HCT116 (cell line): ENCODE results near the gene SLC19A1. TPM values are rescaled to one million over a fixed set of nuclear protein-coding genes. Genes with fewer than 3 reads are reported as not detected.

Experiments used
- ATAC-seq: fragments of 200-7000 bp; cut with Tn5 transposase; 2 replicates; pipeline ENCODE4 v1.9.1; 2020; ENCODE audit warnings: mild to moderate bottlenecking, moderate library complexity
- BruUV-seq: library from RNA; stranded (reverse); fragments of 400-500 nt; replicated peaks from 2 replicates; lab custom pipeline; 2021; lab: Mats Ljungman, UMichigan
- CTCF ChIA-PET: fragments of 300-600 bp; sonication (Branson Sonifier 250); formaldehyde crosslinking; loops from one replicate; lab custom pipeline; 2021; ENCODE audit warnings: antibody characterized with exemption; lab: Charles Lee
- POLR2A ChIA-PET: fragments of 300-600, 350-600 bp; sonication (Branson Sonifier 250); formaldehyde crosslinking; loops from one replicate; lab custom pipeline; 2021; ENCODE audit warnings: antibody characterized with exemption; lab: Charles Lee
- RAD21 ChIA-PET, 2 experiments: fragments of 300-600 bp; sonication (Branson Sonifier 250); formaldehyde crosslinking; loops; one replicate each; lab custom pipeline; 2023; ENCODE audit warnings: low total read pairs in 2 of 2; ENCODE audit not compliant: uncharacterized antibody in 2 of 2, unreplicated experiment in 2 of 2, low non-redundant PET in 1 of 2; lab: Charles Lee
- DNase-seq: peaks from one replicate; pipeline ENCODE4 v3.0.0-alpha.2; 2010; ENCODE audit warnings: low read depth, low spot score
- H2AFZ ChIP-seq: fragments of 200-600 bp; shearing (Covaris generic), sonication (generic); 2 replicates; pipeline ENCODE4 v1.6.1; 2017; ENCODE audit warnings: low read depth, mixed run types, mixed read lengths, antibody characterized with exemption, low read length; ENCODE audit not compliant: poor library complexity, severe bottlenecking
- H3K27ac ChIP-seq: 2 replicates; pipeline ENCODE4 v1.5.1; 2012; ENCODE audit warnings: low read depth, low read length
- H3K27me3 ChIP-seq: fragments of 200-600 bp; sonication (generic); 2 replicates; pipeline ENCODE4 v1.6.1; 2016; ENCODE audit warnings: mixed run types, low read length, mixed read lengths; ENCODE audit not compliant: insufficient read depth
- H3K36me3 ChIP-seq, 2 experiments: fragments of 200-500 bp in 1 of 2; fragments of 200-600 bp in 1 of 2; sonication (Bioruptor generic) in 1 of 2; sonication (generic) in 1 of 2; 2 replicates each; pipeline versions ENCODE4 v1.5.1 to v1.6.1; 2014 to 2016; ENCODE audit warnings: low read length in 2 of 2, inconsistent platforms in 1 of 2, mixed read lengths in 1 of 2, mixed run types in 1 of 2; ENCODE audit not compliant: insufficient read depth in 2 of 2, control insufficient read depth in 1 of 2
- H3K4me1 ChIP-seq, 2 experiments: fragments of 200-600 bp in 1 of 2; sonication (generic) in 1 of 2; 2 replicates each; pipeline versions ENCODE4 v1.5.1 to v1.6.1; 2012 to 2017; ENCODE audit warnings: low read length in 2 of 2, inconsistent platforms in 1 of 2, mild to moderate bottlenecking in 1 of 2, mixed read lengths in 1 of 2, mixed run types in 1 of 2, moderate library complexity in 1 of 2; ENCODE audit not compliant: insufficient read depth in 2 of 2, control insufficient read depth in 1 of 2
- H3K4me2 ChIP-seq: fragments of 200-600 bp; sonication (generic); 2 replicates; pipeline ENCODE4 v1.6.1; 2017; ENCODE audit warnings: mixed run types, low read length, mixed read lengths
- H3K4me3 ChIP-seq, 2 experiments: fragments of 200-600 bp in 1 of 2; sonication (generic) in 1 of 2; replicated peaks in 1 of 2; 2 replicates each; pipeline ENCODE4 v1.5.1; 2011 to 2016; ENCODE audit warnings: low read length in 2 of 2, control low read depth in 1 of 2, low read depth in 1 of 2, mild to moderate bottlenecking in 1 of 2, mixed read lengths in 1 of 2, mixed run types in 1 of 2
- H3K79me2 ChIP-seq: fragments of 200-600 bp; sonication (generic); 2 replicates; pipeline ENCODE4 v1.6.1; 2017; ENCODE audit warnings: mild to moderate bottlenecking, mixed run types, low read length, moderate library complexity, mixed read lengths; ENCODE audit not compliant: insufficient read depth
- H3K9ac ChIP-seq: fragments of 200-600 bp; sonication (generic); 2 replicates; pipeline ENCODE4 v1.6.1; 2016; ENCODE audit warnings: low read length, mixed read lengths
- H3K9me2 ChIP-seq: fragments of 200-600 bp; sonication (generic), shearing (Covaris generic); 2 replicates; pipeline ENCODE4 v1.6.1; 2017; ENCODE audit warnings: mixed run types, mild to moderate bottlenecking, moderate library complexity; ENCODE audit not compliant: insufficient read depth
- H3K9me3 ChIP-seq, 2 experiments: fragments of 200-500 bp in 1 of 2; fragments of 200-600 bp in 1 of 2; sonication (Bioruptor generic) in 1 of 2; sonication (generic) in 1 of 2; 2 replicates each; pipeline ENCODE4 v1.6.1; 2014 to 2017; ENCODE audit warnings: low read length in 2 of 2, mixed read lengths in 2 of 2, inconsistent platforms in 1 of 2, low read depth in 1 of 2, mild to moderate bottlenecking in 1 of 2, mixed run types in 1 of 2, moderate library complexity in 1 of 2; ENCODE audit not compliant: control insufficient read depth in 1 of 2, insufficient read depth in 1 of 2
- H4K20me1 ChIP-seq: fragments of 200-600 bp; sonication (generic), shearing (Covaris generic); 2 replicates; pipeline ENCODE4 v1.6.1; 2017; ENCODE audit warnings: mixed run types, mild to moderate bottlenecking, moderate library complexity; ENCODE audit not compliant: insufficient read depth
- CBX3 ChIP-seq: IDR thresholded peaks from 2 replicates; pipeline ENCODE4 v1.6.1; 2012; ENCODE audit warnings: low read depth
- ELF1 ChIP-seq: IDR thresholded peaks from 2 replicates; pipeline ENCODE4 v1.6.1; 2012; ENCODE audit warnings: low read depth, borderline replicate concordance
- EZH2 ChIP-seq: fragments of 200-600 bp; sonication (generic); IDR thresholded peaks from 2 replicates; pipeline ENCODE4 v1.6.1; 2017; ENCODE audit warnings: antibody characterized with exemption, mixed run types
- POLR2AphosphoS5 ChIP-seq: IDR thresholded peaks from 2 replicates; pipeline ENCODE4 v1.6.1; 2011; ENCODE audit warnings: mild to moderate bottlenecking, low read depth, low read length, moderate library complexity
- RAD21 ChIP-seq: IDR thresholded peaks from 2 replicates; pipeline ENCODE4 v1.6.1; 2012; ENCODE audit warnings: low read depth, mild to moderate bottlenecking
- SRF ChIP-seq: IDR thresholded peaks from 2 replicates; pipeline ENCODE4 v1.6.1; 2012; ENCODE audit warnings: low read depth
- TCF7L2 ChIP-seq: IDR thresholded peaks from 2 replicates; pipeline ENCODE4 v1.7.0; 2011; ENCODE audit warnings: borderline replicate concordance, inconsistent platforms; ENCODE audit not compliant: insufficient read depth, insufficient read length; ENCODE audit errors: extremely low read depth
- ZFX ChIP-seq: fragments of 450-650 bp; IDR thresholded peaks from 2 replicates; pipeline ENCODE4 v1.6.1; 2017
- intact Hi-C: fragments of 100-400 bp; cut with micrococcal nuclease; formaldehyde crosslinking; loops from 2 replicates; pipeline ENCODE4 v1.10.0; 2022
- total RNA-seq: library from RNA; stranded (reverse); gene quantifications from one replicate; pipeline ENCODE4 v1.2.1, GENCODE V29; 2021; ENCODE audit not compliant: unreplicated experiment
- TF ChIP-seq, protein P1 (sequence below), 3 experiments: fragments of 200-600 bp in 1 of 3; sonication (generic) in 1 of 3; IDR thresholded peaks in 2 of 3; conservative IDR thresholded peaks in 1 of 3; 2 replicates each; pipeline ENCODE4 v1.5.1; 2012 to 2017; ENCODE audit warnings: low read depth in 2 of 3, low read length in 2 of 3, antibody characterized with exemption in 1 of 3, borderline replicate concordance in 1 of 3, control low read depth in 1 of 3, mild to moderate bottlenecking in 1 of 3, mixed read lengths in 1 of 3, mixed run types in 1 of 3, moderate library complexity in 1 of 3; ENCODE audit not compliant: insufficient read depth in 1 of 3
- TF ChIP-seq, protein P2 (sequence below): IDR thresholded peaks from 2 replicates; pipeline ENCODE4 v1.6.1; 2012
- TF ChIP-seq, protein P3 (sequence below): IDR thresholded peaks from 2 replicates; pipeline ENCODE4 v1.6.1; 2012

SLC19A1 gene
- total RNA-seq, 1 experiment from 2014 or later, result 50.2 TPM

DNA sequence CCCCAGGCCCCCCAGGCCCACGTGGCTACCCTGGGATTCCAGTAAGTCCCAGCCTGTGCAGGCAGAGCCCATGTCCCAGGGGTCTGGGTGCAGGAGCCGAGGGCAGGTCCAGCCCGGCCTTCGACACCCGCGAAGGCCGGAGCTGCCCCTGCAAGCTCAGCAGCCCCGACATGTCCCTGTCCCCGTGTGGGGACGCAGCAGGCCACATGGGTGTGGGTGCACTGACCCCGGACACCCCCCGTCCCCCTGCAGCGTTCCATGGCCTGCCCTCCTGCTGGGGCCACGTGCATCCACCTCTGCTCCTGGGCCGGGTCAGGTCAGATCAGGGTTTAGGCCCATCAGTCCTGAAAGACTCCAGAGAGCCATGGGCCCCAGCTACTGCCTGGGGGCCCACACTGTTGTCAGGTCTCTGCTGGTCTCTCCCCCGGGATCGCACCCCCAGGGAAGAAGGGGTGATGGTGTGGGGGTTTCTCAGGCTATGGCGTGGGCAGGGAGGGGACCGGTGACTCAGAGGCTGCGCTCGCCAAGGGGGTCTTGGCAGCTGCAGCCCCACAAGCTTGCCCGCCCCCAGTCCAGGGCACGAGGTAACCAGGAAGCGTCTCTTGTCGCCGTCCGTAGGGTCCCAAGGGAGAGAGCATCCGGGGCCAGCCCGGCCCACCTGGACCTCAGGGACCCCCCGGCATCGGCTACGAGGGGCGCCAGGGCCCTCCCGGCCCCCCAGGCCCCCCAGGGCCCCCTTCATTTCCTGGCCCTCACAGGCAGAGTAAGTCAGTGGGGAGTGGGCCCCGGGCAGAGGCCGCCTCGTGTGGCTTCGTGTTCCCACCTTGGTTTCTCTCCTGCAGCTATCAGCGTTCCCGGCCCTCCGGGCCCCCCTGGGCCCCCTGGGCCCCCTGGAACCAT, 37.5 kb downstream of the SLC19A1 start:
- Histone ChIP-seq H3K9me3 (no peaks in the 10 kb centered on the region), H3K4me1 (no peaks in the 10 kb centered on the region; a peak in 1 of 4 replicates), H3K27ac (no peak overlapping the region), H3K9ac (no peak overlapping the region)
- DNase-seq (no peak), ATAC-seq (no peak)
- TF ChIP-seq EZH2 (no peak), ZFX (no peak), ELF1 (no peak), TCF7L2 (no peak), RAD21 (no peak), CBX3 (no peak), SRF (no peak), POLR2AphosphoS5 (no peak)
- TF ChIP-seq, protein P1, sequence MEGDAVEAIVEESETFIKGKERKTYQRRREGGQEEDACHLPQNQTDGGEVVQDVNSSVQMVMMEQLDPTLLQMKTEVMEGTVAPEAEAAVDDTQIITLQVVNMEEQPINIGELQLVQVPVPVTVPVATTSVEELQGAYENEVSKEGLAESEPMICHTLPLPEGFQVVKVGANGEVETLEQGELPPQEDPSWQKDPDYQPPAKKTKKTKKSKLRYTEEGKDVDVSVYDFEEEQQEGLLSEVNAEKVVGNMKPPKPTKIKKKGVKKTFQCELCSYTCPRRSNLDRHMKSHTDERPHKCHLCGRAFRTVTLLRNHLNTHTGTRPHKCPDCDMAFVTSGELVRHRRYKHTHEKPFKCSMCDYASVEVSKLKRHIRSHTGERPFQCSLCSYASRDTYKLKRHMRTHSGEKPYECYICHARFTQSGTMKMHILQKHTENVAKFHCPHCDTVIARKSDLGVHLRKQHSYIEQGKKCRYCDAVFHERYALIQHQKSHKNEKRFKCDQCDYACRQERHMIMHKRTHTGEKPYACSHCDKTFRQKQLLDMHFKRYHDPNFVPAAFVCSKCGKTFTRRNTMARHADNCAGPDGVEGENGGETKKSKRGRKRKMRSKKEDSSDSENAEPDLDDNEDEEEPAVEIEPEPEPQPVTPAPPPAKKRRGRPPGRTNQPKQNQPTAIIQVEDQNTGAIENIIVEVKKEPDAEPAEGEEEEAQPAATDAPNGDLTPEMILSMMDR (IDR thresholded peaks at IDR 0.05 in 2 of 3, conservative IDR thresholded peaks at IDR 0.05 in 1 of 3; ENCODE audit: borderline replicate concordance in 1 of 3, insufficient read depth in 1 of 3, low read depth in 2 of 3, low read length in 2 of 3), result no peak
- TF ChIP-seq, protein P2, sequence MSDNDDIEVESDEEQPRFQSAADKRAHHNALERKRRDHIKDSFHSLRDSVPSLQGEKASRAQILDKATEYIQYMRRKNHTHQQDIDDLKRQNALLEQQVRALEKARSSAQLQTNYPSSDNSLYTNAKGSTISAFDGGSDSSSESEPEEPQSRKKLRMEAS, result no peak
- TF ChIP-seq, protein P3, sequence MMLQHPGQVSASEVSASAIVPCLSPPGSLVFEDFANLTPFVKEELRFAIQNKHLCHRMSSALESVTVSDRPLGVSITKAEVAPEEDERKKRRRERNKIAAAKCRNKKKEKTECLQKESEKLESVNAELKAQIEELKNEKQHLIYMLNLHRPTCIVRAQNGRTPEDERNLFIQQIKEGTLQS, result no peak
- TF ChIP-seq, all 23 proteins: peak for 0
- CTCF ChIA-PET, result no interaction called here
- RAD21 ChIA-PET, result no interaction called here
- H3K27me3 ChIP-seq, result no peaks in the 10 kb centered on the region
- no peaks in the 10 kb centered on the region for H3K79me2 ChIP-seq
- no peak overlapping the region for H3K4me2 ChIP-seq
- H4K20me1 ChIP-seq, result no peaks in the 10 kb centered on the region
- BruUV-seq, result no TSS peak
- no peak overlapping the region for H3K4me3 ChIP-seq
- no peak overlapping the region for H2AFZ ChIP-seq
- no peaks in the 10 kb centered on the region for H3K36me3 ChIP-seq
- H3K9me2 ChIP-seq, result no peaks in the 10 kb centered on the region
- POLR2A ChIA-PET, result no interaction called here
- intact Hi-C loops, result no loop called here
